Esophagus squamous epithelium (tissue), 4 donors: ENCODE data around the gene PSMB5.

ENCODE experiments used
- CTCF ChIP-seq, 6 experiments: fragments of 450-650 bp in 4 of 6; fragments of 200-600 bp in 2 of 6; sonication (generic) in 2 of 6; IDR thresholded peaks; one replicate each; pipeline ENCODE4 v1.5.1; 2016 to 2019; ENCODE audit warnings: antibody characterized with exemption in 6 of 6, mild to moderate bottlenecking in 4 of 6, moderate library complexity in 4 of 6
- POLR2A ChIP-seq, 4 donors: fragments of 450-650 bp; IDR thresholded peaks; one replicate each; pipeline ENCODE4 v1.6.1; 2017; ENCODE audit warnings: antibody characterized with exemption in 4 of 4, mild to moderate bottlenecking in 4 of 4, moderate library complexity in 3 of 4

- TF ChIP-seq POLR2A (IDR thresholded peaks at IDR 0.05) (no peak), CTCF (IDR thresholded peaks at IDR 0.05) (no peak)
Observed at GRCh38 chr14:23080474-23080873, 45.8 kb upstream of the PSMB5 start.
